Thymus (tissue), 11 donors: Measurements from ENCODE around the gene SERINC1. TPM values are rescaled to one million over a fixed set of nuclear protein-coding genes. Genes with fewer than 3 reads are reported as not detected.
A peak's percentile ranks its signal among the peaks of the same experiment; 100 is the strongest.

Experiments
- DNase-seq, 9 donors: peaks; one replicate each; pipeline ENCODE4 v3.0.0-alpha.2; 2013; ENCODE audit warnings: low spot score in 9 of 9, low read depth in 6 of 9, missing footprints in 1 of 9
- H3K27ac ChIP-seq, 2 donors: one replicate each; pipeline ENCODE4 v1.5.1; 2013; ENCODE audit warnings: control low read depth in 1 of 2, low read depth in 1 of 2, low read length in 1 of 2, mild to moderate bottlenecking in 1 of 2, moderate library complexity in 1 of 2
- H3K27me3 ChIP-seq, 2 donors: one replicate each; pipeline ENCODE4 v1.5.1; 2013; ENCODE audit warnings: low read length in 1 of 2; ENCODE audit not compliant: control insufficient read depth in 2 of 2, insufficient read depth in 1 of 2
- H3K36me3 ChIP-seq, 2 donors: one replicate each; pipeline ENCODE4 v1.5.1; 2013; ENCODE audit warnings: low read length in 1 of 2, mild to moderate bottlenecking in 1 of 2, moderate library complexity in 1 of 2; ENCODE audit not compliant: control insufficient read depth in 2 of 2, insufficient read depth in 2 of 2
- H3K4me1 ChIP-seq, 2 donors: one replicate each; pipeline ENCODE4 v1.5.1; 2013; ENCODE audit warnings: low read length in 2 of 2; ENCODE audit not compliant: control insufficient read depth in 2 of 2, insufficient read depth in 2 of 2
- H3K4me3 ChIP-seq, 2 donors: one replicate each; pipeline ENCODE4 v1.5.1; 2013; ENCODE audit warnings: low read length in 2 of 2, control low read depth in 1 of 2, mild to moderate bottlenecking in 1 of 2
- H3K9me3 ChIP-seq, 2 donors: one replicate each; pipeline ENCODE4 v1.5.1; 2013; ENCODE audit warnings: low read length in 1 of 2, mild to moderate bottlenecking in 1 of 2; ENCODE audit not compliant: control insufficient read depth in 2 of 2, insufficient read depth in 1 of 2
- WGBS: extraction: QIAGEN DNeasy Blood & Tissue Kit; methylation state at CpG from one replicate; pipeline ENCODE4 v1.1.7; 2013; 5-methylcytosine and 5-hydroxymethylcytosine counted together
- polyA plus RNA-seq: library from polyadenylated mRNA; stranded (reverse); fragments of 200-250 nt; gene quantifications from one replicate; pipeline ENCODE4 v1.2.3, GENCODE V29; 2013
- total RNA-seq: library from RNA; stranded (reverse); fragments of 120-200 nt; gene quantifications from one replicate; pipeline ENCODE4 v1.2.4, GENCODE V29; 2013
- donor health status: healthy.

Gene SERINC1
- total and polyA plus RNA-seq, 2 donors = 69.5 to 94.6 TPM

GRCh38 chr6:122423734-122424133 lies 47.9 kb downstream of the SERINC1 start:
- no peaks in the 10 kb centered on the region for H3K27me3 ChIP-seq
- no peak for DNase-seq
- H3K4me3 ChIP-seq = no peak overlapping the region
- no peaks in the 10 kb centered on the region for H3K4me1 ChIP-seq
- 96% methylated on average over 1 of the region's 1 CpG for WGBS
- no peaks in the 10 kb centered on the region for H3K9me3 ChIP-seq
- H3K27ac ChIP-seq = no peak overlapping the region
- H3K36me3 ChIP-seq = peaks cover 0 to 52% of the 10 kb centered on the region in 2 donors

- DNase-seq = no peak
- Histone ChIP-seq H3K4me3 (no peak overlapping the region), H3K27ac (no peak overlapping the region), H3K9me3 (no peaks in the 10 kb centered on the region), H3K4me1 (no peaks in the 10 kb centered on the region), H3K27me3 (no peaks in the 10 kb centered on the region), H3K36me3 (peaks cover 0 to 56% of the 10 kb centered on the region in 2 donors)
- 98% methylated on average over 1 of the region's 1 CpG for WGBS
Measured at GRCh38 chr6:122422614-122423267, 48.9 kb downstream of the SERINC1 start.

GRCh38 chr6:122422003-122422402 lies 49.6 kb downstream of the SERINC1 start:
- no peaks in the 10 kb centered on the region for H3K27me3 ChIP-seq
- no peak overlapping the region for H3K4me3 ChIP-seq
- no peak for DNase-seq
- no peaks in the 10 kb centered on the region for H3K9me3 ChIP-seq
- no peaks in the 10 kb centered on the region for H3K4me1 ChIP-seq
- peaks cover 0 to 57% of the 10 kb centered on the region in 2 donors for H3K36me3 ChIP-seq
- 97% methylated on average over 2 of the region's 2 CpGs for WGBS
- H3K27ac ChIP-seq = no peak overlapping the region

DNA sequence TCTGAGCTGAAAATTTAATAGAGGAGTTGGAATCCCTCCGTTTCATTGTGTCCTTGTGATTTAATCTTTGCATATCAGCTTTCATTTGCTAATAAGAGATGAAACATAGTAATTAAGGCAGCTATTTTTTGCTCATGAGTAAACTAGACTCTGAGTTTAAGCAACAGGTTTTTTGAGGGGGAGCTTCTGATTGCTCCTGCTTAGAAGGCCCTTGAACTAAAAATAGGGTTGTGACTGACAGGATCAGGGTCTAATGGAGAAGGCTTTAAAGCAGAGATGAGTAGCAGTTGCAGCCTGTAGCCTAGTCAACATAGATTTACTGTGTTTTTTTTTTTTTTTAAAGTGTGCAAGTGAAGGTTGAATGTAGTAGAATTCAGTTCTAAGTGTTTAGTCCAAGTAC lies 54.8 kb downstream of the SERINC1 start:
- H3K4me1 ChIP-seq = no peaks in the 10 kb centered on the region
- H3K27me3 ChIP-seq = no peaks in the 10 kb centered on the region
- H3K4me3 ChIP-seq = no peak overlapping the region
- DNase-seq = no peak
- H3K9me3 ChIP-seq = no peaks in the 10 kb centered on the region
- H3K27ac ChIP-seq = no peak overlapping the region
- WGBS = 97% methylated on average over 1 of the region's 1 CpG
- peaks cover 3 to 38% of the 10 kb centered on the region in 2 donors for H3K36me3 ChIP-seq

- Histone ChIP-seq H3K9me3 (no peaks in the 10 kb centered on the region), H3K36me3 (peaks cover 3 to 12% of the 10 kb centered on the region in 2 donors), H3K4me1 (no peaks in the 10 kb centered on the region), H3K27me3 (no peaks in the 10 kb centered on the region), H3K27ac (no peak overlapping the region), H3K4me3 (no peak overlapping the region)
- no peak for DNase-seq
Measured at GRCh38 chr6:122412001-122412400, 59.6 kb downstream of the SERINC1 start.

DNA sequence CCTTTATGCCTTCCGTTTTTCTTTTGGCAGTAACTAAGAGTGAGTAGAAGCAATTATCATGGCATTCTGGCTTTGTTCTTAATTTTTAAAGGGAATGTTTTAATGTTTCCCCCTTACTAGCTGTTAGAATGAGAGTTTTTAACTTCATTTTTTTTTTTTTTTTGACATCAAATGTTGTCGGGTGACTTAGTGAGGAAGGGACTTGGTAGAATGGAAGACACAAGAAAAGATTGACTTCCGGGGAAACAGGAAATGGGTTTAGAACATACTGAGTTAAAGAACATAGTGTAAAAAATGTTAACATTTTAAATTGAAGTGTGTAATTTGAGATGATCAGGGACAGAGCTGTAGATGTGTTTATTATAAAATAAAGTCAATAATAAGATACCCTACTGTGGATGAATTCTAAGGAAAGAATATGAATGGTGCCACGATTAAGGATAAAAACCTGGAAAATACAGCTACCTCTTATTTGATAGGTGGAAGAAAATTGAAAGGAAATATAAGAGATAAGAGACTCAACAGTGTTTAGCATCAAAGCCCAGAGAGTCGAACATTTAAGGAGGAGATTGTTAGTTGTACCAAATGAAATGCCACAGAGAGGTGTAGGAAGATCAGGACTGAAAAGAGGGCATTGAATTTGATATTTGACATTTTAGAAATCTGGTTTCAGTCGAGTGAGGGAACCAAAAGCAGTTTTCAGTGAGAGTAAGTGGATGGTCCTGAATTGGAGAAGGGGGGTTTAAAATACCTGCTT lies 62.7 kb downstream of the SERINC1 start:
- 63% methylated on average over 6 of the region's 6 CpGs for WGBS
- H3K4me3 ChIP-seq = peak overlapping the region; percentile 6 to 23
- no peaks in the 10 kb centered on the region for H3K27me3 ChIP-seq
- no peaks in the 10 kb centered on the region for H3K4me1 ChIP-seq
- H3K9me3 ChIP-seq = no peaks in the 10 kb centered on the region
- DNase-seq = peak in 7 of 9 donors; percentile 29 to 77 (median 46)
- H3K27ac ChIP-seq = peak overlapping the region; percentile 80 to 92
- peaks cover 3 to 9% of the 10 kb centered on the region in 2 donors for H3K36me3 ChIP-seq

DNA sequence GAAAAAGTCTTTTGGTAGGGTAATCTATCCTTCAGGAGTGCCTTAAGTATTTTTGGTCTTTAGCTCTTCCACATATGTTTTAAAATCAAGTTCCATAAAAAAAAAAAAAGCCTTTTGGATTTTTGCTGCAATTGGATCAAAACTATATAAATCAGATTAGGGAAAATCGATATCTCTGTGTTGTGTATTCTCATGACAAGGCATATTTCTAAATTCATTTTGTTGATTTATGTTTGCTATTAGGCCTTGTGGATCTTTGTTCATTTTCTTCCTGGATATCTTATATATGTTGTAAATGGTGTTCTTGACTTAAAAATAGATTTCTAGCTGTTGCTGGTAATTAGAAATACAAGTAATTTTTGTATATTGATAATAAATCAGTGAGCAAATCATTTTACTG lies 63.4 kb downstream of the SERINC1 start:
- no peak for DNase-seq
- no peaks in the 10 kb centered on the region for H3K27me3 ChIP-seq
- H3K4me3 ChIP-seq = no peak overlapping the region
- peaks cover 3 to 6% of the 10 kb centered on the region in 2 donors for H3K36me3 ChIP-seq
- H3K27ac ChIP-seq = peak overlapping the region; percentile 65 to 80
- no peaks in the 10 kb centered on the region for H3K4me1 ChIP-seq
- no peaks in the 10 kb centered on the region for H3K9me3 ChIP-seq
- 95% methylated on average over 1 of the region's 1 CpG for WGBS

DNA sequence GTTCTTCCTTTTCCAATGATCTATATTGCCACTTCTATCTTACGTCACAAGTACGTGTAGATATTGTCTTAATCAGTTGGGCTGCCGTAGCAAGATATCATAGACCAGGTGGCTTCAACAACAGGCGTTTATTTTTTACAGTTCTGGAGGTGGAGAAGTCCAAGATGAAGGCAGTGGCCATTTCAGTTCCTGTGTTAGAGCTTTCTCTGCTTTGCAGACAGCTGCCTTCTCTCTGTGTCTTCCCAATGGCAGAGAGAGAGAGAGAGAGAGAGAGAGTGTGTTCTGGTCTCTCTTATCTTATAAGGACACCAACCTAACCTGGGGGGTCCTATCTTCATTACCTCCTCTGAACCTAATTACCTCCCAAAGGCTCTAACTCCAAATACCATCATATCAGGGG lies 63.9 kb downstream of the SERINC1 start:
- 74% methylated on average over 4 of the region's 4 CpGs for WGBS
- Histone ChIP-seq H3K27me3 (no peaks in the 10 kb centered on the region), H3K4me3 (no peak overlapping the region), H3K9me3 (no peaks in the 10 kb centered on the region), H3K4me1 (no peaks in the 10 kb centered on the region), H3K27ac (peak overlapping the region in 1 of 2 donors; percentile 60), H3K36me3 (peaks cover 3% of the 10 kb centered on the region in 2 donors)
- DNase-seq = no peak

DNA sequence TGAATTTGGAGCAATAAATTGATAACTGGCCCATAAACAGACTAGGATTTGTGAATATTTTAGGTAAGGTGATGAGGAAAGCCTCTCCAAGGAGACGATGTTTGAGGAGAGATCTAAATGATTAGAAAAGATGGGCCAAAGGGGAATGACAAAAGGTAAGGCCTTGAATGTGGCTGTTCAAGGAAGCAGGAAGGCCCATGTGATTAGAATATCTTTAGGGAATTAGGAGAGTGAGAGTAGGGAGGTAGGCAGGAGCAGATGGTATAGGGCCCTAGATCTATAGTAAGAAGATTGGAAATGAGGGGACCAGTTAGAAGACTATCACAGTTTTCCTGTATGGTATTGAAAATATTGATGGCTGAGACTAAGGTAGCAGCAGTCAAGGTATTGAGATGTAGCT lies 65.4 kb downstream of the SERINC1 start:
- DNase-seq = no peak
- Histone ChIP-seq H3K27ac (no peak overlapping the region), H3K27me3 (no peaks in the 10 kb centered on the region), H3K9me3 (no peaks in the 10 kb centered on the region), H3K36me3 (no peaks in the 10 kb centered on the region), H3K4me1 (no peaks in the 10 kb centered on the region), H3K4me3 (no peak overlapping the region)
- 97% methylated on average over 1 of the region's 1 CpG for WGBS
